MM.1S (cell line): ENCODE measurements around the gene CERS2.

ENCODE experiments used
- EZH2phosphoT487 ChIP-seq: fragments of 300-600 bp; sonication (generic); IDR thresholded peaks from 2 replicates; pipeline ENCODE4 v1.6.1; 2018; ENCODE audit warnings: antibody characterized with exemption, low read length
- TF ChIP-seq, protein P1 (sequence below): fragments of 300-600 bp; sonication (generic); IDR thresholded peaks from 2 replicates; pipeline ENCODE4 v1.5.1; 2016; ENCODE audit warnings: antibody characterized with exemption, low read length, mixed read lengths

DNA sequence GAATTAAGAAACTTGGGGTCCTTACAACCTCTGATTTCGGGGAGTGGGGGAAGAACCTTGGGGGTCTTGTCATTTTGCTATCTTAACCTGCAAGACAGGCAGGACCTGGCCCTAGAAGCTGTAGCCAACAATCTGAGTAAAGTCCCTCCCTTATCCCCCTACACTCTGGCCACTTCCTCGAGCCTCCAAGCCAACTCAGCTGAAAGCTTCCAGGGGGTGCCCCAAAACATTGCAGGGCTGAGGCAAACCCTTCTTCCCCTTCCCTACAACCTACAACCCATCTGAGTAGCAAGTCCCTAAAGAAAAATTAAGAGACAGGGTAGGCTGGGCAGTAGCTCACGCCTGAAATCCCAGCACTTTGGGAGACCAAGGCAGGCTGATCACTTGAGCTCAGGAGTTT, 5.0 kb downstream of the CERS2 start:
- TF ChIP-seq, protein P1, sequence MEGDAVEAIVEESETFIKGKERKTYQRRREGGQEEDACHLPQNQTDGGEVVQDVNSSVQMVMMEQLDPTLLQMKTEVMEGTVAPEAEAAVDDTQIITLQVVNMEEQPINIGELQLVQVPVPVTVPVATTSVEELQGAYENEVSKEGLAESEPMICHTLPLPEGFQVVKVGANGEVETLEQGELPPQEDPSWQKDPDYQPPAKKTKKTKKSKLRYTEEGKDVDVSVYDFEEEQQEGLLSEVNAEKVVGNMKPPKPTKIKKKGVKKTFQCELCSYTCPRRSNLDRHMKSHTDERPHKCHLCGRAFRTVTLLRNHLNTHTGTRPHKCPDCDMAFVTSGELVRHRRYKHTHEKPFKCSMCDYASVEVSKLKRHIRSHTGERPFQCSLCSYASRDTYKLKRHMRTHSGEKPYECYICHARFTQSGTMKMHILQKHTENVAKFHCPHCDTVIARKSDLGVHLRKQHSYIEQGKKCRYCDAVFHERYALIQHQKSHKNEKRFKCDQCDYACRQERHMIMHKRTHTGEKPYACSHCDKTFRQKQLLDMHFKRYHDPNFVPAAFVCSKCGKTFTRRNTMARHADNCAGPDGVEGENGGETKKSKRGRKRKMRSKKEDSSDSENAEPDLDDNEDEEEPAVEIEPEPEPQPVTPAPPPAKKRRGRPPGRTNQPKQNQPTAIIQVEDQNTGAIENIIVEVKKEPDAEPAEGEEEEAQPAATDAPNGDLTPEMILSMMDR = no peak
- TF ChIP-seq EZH2phosphoT487 = no peak
